Peyer's patch (tissue), 4 donors: ENCODE measurements around the gene CEMIP2. TPM values are rescaled to one million over a fixed set of nuclear protein-coding genes. Genes with fewer than 3 reads are reported as not detected.

ENCODE experiments used
- DNase-seq, 3 donors: peaks; one replicate each; pipeline ENCODE4 v3.0.0-alpha.2; 2017 to 2019
- H3K27ac ChIP-seq, 4 donors: fragments of 200-600 bp; sonication (generic); one replicate each; pipeline ENCODE4 v1.5.1; 2016 to 2019
- H3K27me3 ChIP-seq, 2 donors: fragments of 200-600 bp; sonication (generic); one replicate each; pipeline ENCODE4 v1.5.1; 2019
- H3K36me3 ChIP-seq, 3 donors: fragments of 200-600 bp; sonication (generic); one replicate each; pipeline ENCODE4 v1.5.1; 2016 to 2019
- H3K4me1 ChIP-seq, 4 donors: fragments of 200-600 bp; sonication (generic); one replicate each; pipeline ENCODE4 v1.5.1; 2016 to 2019
- H3K4me3 ChIP-seq, 4 donors: fragments of 200-600 bp; sonication (generic); 1 replicate in 3 of 4; 2 replicates in 1 of 4; pipeline ENCODE4 v1.5.1; 2016 to 2019; ENCODE audit warnings: mild to moderate bottlenecking in 1 of 4
- H3K9me3 ChIP-seq, 4 donors: fragments of 200-600 bp; sonication (generic); one replicate each; pipeline ENCODE4 v1.5.1; 2016 to 2019; ENCODE audit warnings: mild to moderate bottlenecking in 1 of 4
- POLR2A ChIP-seq, 2 donors: fragments of 450-650 bp; IDR thresholded peaks; one replicate each; pipeline ENCODE4 v1.5.1; 2017; ENCODE audit warnings: antibody characterized with exemption in 2 of 2, mild to moderate bottlenecking in 2 of 2, moderate library complexity in 2 of 2
- total RNA-seq, 4 donors: library from RNA; depleted of rRNA; stranded (reverse); fragments of >200 nt; gene quantifications; one replicate each; pipeline ENCODE4 v1.1.0, GENCODE V29; 2016
- TF ChIP-seq, protein P1 (sequence below), 6 experiments: fragments of 450-650 bp in 4 of 6; fragments of 200-600 bp in 2 of 6; sonication (generic) in 1 of 6; IDR thresholded peaks; one replicate each; pipeline ENCODE4 v1.5.1; 2017 to 2019; ENCODE audit warnings: antibody characterized with exemption in 6 of 6, mild to moderate bottlenecking in 3 of 6, moderate library complexity in 1 of 6

The CEMIP2 gene
- total RNA-seq, 4 donors from 2014 or later, result 79.2 to 243 (median 215) TPM

DNA sequence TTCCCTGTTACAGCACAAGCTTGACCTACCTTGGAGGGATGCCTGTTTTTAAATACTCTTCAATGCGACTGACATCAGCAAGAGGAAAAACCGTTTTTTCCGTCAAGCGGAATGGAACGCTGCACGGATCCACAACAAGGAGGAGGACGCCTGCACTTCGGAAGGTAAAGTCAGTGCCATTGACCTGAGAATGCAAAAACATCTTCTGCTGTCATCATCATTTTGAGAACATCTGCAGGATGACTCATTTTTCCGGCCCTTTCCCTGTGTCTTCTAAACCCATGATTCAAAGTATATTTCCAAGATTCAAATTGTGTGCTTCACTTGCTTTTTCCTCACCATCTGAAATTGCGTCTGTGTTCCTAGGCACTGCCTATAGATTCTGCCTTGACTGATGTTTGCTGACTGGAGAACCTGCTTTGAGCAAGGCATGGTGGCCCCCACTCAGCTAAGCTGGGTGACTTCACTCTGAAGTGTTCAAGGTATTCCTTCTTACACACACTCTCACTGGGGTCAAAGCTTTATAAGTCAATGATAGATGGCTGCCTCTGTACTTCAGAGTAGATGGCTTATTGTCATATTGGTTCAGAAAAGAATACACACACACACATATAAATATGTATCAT lies 78.1 kb downstream of the CEMIP2 start:
- no peaks in the 10 kb centered on the region for H3K4me1 ChIP-seq
- no peaks in the 10 kb centered on the region for H3K9me3 ChIP-seq
- no peaks in the 10 kb centered on the region for H3K27me3 ChIP-seq
- no peak overlapping the region for H3K27ac ChIP-seq
- DNase-seq, result no peak
- no peak overlapping the region for H3K4me3 ChIP-seq
- peaks cover 0 to 78% (median 0%) of the 10 kb centered on the region in 3 donors for H3K36me3 ChIP-seq
- TF ChIP-seq, protein P1, sequence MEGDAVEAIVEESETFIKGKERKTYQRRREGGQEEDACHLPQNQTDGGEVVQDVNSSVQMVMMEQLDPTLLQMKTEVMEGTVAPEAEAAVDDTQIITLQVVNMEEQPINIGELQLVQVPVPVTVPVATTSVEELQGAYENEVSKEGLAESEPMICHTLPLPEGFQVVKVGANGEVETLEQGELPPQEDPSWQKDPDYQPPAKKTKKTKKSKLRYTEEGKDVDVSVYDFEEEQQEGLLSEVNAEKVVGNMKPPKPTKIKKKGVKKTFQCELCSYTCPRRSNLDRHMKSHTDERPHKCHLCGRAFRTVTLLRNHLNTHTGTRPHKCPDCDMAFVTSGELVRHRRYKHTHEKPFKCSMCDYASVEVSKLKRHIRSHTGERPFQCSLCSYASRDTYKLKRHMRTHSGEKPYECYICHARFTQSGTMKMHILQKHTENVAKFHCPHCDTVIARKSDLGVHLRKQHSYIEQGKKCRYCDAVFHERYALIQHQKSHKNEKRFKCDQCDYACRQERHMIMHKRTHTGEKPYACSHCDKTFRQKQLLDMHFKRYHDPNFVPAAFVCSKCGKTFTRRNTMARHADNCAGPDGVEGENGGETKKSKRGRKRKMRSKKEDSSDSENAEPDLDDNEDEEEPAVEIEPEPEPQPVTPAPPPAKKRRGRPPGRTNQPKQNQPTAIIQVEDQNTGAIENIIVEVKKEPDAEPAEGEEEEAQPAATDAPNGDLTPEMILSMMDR (IDR thresholded peaks at IDR 0.05), result no peak
- no peak for TF ChIP-seq POLR2A (IDR thresholded peaks at IDR 0.05)

DNA sequence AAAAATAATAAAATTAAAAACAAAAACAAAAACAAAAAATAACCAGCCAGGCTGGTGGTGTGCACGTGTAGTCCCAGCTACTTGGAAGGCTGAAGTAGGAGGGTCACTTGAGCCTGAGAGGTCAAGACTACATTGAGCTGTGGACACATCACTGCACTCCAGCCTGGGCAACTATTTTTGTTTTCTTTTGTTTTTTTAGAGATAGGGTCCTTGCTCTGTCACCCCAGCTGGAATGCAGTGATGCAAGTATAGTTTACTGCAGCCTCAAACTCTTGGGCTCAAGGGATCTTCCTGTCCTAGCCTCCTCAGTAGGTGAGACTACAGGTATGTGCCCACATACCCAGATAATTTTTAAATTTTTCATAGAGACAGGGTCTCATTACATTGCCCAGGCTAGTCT lies 80.6 kb downstream of the CEMIP2 start:
- Histone ChIP-seq H3K36me3 (peaks cover 0 to 57% (median 0%) of the 10 kb centered on the region in 3 donors), H3K4me3 (no peak overlapping the region), H3K27ac (no peak overlapping the region), H3K27me3 (no peaks in the 10 kb centered on the region), H3K9me3 (no peaks in the 10 kb centered on the region), H3K4me1 (no peaks in the 10 kb centered on the region)
- DNase-seq, result no peak
- no peak for TF ChIP-seq POLR2A (IDR thresholded peaks at IDR 0.05)
- TF ChIP-seq, protein P1 (IDR thresholded peaks at IDR 0.05), result no peak

DNA sequence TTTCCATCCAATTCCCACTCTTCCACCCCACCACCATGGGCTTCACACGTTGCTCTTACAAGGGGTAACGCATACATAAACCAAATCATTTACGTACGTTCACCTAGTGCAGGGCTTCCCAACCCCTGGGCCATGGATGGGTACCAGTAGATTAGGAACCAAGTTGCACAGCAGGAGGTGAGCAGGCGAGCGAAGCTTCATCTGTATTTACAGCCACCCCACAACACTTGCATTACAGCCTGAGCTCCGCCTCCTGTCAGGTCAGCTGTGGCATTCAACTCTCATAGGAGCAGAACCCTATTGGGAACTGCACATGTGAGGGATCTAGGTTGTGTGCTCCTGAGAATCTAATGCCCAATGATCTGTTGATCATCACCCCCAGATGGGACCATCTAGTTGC lies 82.3 kb downstream of the CEMIP2 start:
- TF ChIP-seq, protein P1 (IDR thresholded peaks at IDR 0.05), result no peak
- no peak for TF ChIP-seq POLR2A (IDR thresholded peaks at IDR 0.05)
- Histone ChIP-seq H3K4me1 (peaks cover 0 to 14% (median 0%) of the 10 kb centered on the region in 4 donors), H3K27ac (peak overlapping the region in 1 of 4 donors; percentile 33), H3K36me3 (peaks cover 0 to 44% (median 0%) of the 10 kb centered on the region in 3 donors), H3K27me3 (no peaks in the 10 kb centered on the region), H3K4me3 (no peak overlapping the region), H3K9me3 (no peaks in the 10 kb centered on the region)
- no peak for DNase-seq

DNA sequence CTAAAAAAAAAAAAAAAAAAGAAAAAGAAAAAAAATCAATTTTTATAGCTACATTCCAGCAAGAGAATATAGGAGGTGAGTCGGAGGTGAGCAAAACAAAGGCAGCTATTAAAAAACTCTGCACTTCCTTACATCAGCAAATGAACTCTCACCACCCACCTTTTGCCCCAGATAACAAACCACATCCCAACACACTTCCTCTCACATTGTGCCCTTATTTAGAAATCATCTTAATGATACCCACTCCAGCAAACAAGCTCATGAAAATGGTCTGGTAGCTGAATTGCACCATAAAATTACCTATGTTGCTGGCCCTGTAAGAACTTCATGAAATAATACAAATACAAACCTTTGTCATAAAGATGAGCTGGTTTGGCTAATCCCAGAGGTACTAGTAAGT lies 82.9 kb downstream of the CEMIP2 start:
- H3K9me3 ChIP-seq, result no peaks in the 10 kb centered on the region
- DNase-seq, result peak in 2 of 3 donors; percentile 35 to 62
- H3K4me1 ChIP-seq, result peaks cover 0 to 20% (median 0%) of the 10 kb centered on the region in 4 donors
- no peak overlapping the region for H3K4me3 ChIP-seq
- peak overlapping the region in 1 of 4 donors; percentile 43 for H3K27ac ChIP-seq
- TF ChIP-seq, protein P1 (IDR thresholded peaks at IDR 0.05), result no peak
- no peak for TF ChIP-seq POLR2A (IDR thresholded peaks at IDR 0.05)
- no peaks in the 10 kb centered on the region for H3K27me3 ChIP-seq
- H3K36me3 ChIP-seq, result peaks cover 0 to 44% (median 0%) of the 10 kb centered on the region in 3 donors

DNA sequence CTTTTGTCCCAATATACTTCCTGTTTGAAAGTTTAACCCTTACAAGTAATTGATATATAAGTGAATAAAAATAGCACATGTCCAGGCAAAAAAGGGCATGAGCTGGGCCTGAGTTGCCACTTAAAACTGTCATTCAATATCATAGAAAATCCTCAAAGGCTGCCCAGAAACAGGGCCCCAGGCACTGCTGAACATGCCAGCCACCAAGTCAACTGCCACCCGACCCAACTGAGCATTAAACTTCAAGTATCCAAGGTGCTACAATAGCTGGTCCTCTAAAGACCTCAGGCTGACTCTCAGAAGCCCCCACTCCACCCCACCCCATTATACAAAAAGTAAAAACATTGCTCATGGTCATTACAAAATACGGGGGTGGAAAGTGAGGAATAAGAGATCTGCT lies 83.7 kb downstream of the CEMIP2 start:
- Histone ChIP-seq H3K4me3 (no peak overlapping the region), H3K9me3 (no peaks in the 10 kb centered on the region), H3K36me3 (peaks cover 0 to 36% (median 0%) of the 10 kb centered on the region in 3 donors), H3K27ac (peak overlapping the region in 1 of 4 donors; percentile 21), H3K4me1 (peaks cover 0 to 27% (median 0%) of the 10 kb centered on the region in 4 donors), H3K27me3 (no peaks in the 10 kb centered on the region)
- TF ChIP-seq, protein P1 (IDR thresholded peaks at IDR 0.05), result no peak
- TF ChIP-seq POLR2A (IDR thresholded peaks at IDR 0.05), result no peak
- DNase-seq, result no peak
